GM23338 (cell line): ENCODE results near the gene ELMO3. TPM values are rescaled to one million over a fixed set of nuclear protein-coding genes. Genes with fewer than 3 reads are reported as not detected.

Experiments
- ATAC-seq: fragments of 200-7000 bp; cut with Tn5 transposase; 3 replicates; pipeline ENCODE4 v1.9.1; 2020
- DNase-seq: peaks from one replicate; pipeline ENCODE4 v3.0.0-alpha.2; 2015; ENCODE audit warnings: low spot score
- H2AFZ ChIP-seq: fragments of 200-600 bp; sonication (generic); 2 replicates; pipeline ENCODE4 v1.8.0; 2016; ENCODE audit warnings: antibody characterized with exemption, mild to moderate bottlenecking, moderate library complexity
- H3F3A ChIP-seq: fragments of 200-600 bp; sonication (generic); replicated peaks from 2 replicates; pipeline ENCODE4 v1.8.0; 2017; ENCODE audit warnings: antibody characterized with exemption, mixed run types, low read depth
- H3K27ac ChIP-seq: fragments of 200-600 bp; sonication (generic); 2 replicates; pipeline ENCODE4 v1.6.1; 2016; ENCODE audit warnings: low read depth
- H3K27me3 ChIP-seq: fragments of 200-600 bp; sonication (generic); 2 replicates; pipeline ENCODE4 v1.8.0; 2016; ENCODE audit warnings: mild to moderate bottlenecking, mixed run types, moderate library complexity; ENCODE audit not compliant: insufficient read depth
- H3K36me3 ChIP-seq: fragments of 200-600 bp; sonication (generic); 2 replicates; pipeline ENCODE4 v1.8.0; 2016; ENCODE audit warnings: mild to moderate bottlenecking; ENCODE audit not compliant: insufficient read depth
- H3K4me1 ChIP-seq: fragments of 200-600 bp; sonication (generic); 2 replicates; pipeline ENCODE4 v1.8.0; 2016; ENCODE audit warnings: mild to moderate bottlenecking, moderate library complexity; ENCODE audit not compliant: insufficient read depth
- H3K4me2 ChIP-seq: fragments of 200-600 bp; sonication (generic); 2 replicates; pipeline ENCODE4 v1.7.1; 2017; ENCODE audit warnings: mixed run types
- H3K4me3 ChIP-seq: fragments of 200-600 bp; sonication (generic); 2 replicates; pipeline ENCODE4 v1.6.1; 2016; ENCODE audit warnings: mixed run types
- H3K79me2 ChIP-seq: fragments of 200-600 bp; sonication (generic); replicated peaks from 2 replicates; pipeline ENCODE4 v1.8.0; 2017; ENCODE audit warnings: mild to moderate bottlenecking; ENCODE audit not compliant: insufficient read depth
- H3K9me2 ChIP-seq: fragments of 200-600 bp; sonication (generic); 2 replicates; pipeline ENCODE4 v1.8.0; 2017; ENCODE audit not compliant: insufficient read depth
- H4K20me1 ChIP-seq: fragments of 200-600 bp; sonication (generic); replicated peaks from 2 replicates; pipeline ENCODE4 v1.8.0; 2017; ENCODE audit warnings: mild to moderate bottlenecking; ENCODE audit not compliant: insufficient read depth
- H3K27ac Mint-ChIP-seq: 2 replicates; pipeline ENCODE4 v1.8.0; 2020; ENCODE audit warnings: inconsistent platforms, mild to moderate bottlenecking, moderate library complexity, mixed read lengths
- H3K27me3 Mint-ChIP-seq: 3 replicates; pipeline ENCODE4 v1.8.0; 2022; ENCODE audit warnings: low read depth, mild to moderate bottlenecking, moderate library complexity, mixed read lengths, inconsistent platforms; ENCODE audit not compliant: insufficient read depth, poor library complexity
- H3K36me3 Mint-ChIP-seq: 3 replicates; pipeline ENCODE4 v1.8.0; 2021; ENCODE audit warnings: low read depth, mild to moderate bottlenecking, inconsistent platforms, moderate library complexity, mixed read lengths
- H3K4me1 Mint-ChIP-seq: 3 replicates; pipeline ENCODE4 v1.8.0; 2020; ENCODE audit warnings: mild to moderate bottlenecking, inconsistent platforms, mixed read lengths
- H3K4me3 Mint-ChIP-seq: 3 replicates; pipeline ENCODE4 v1.8.0; 2021; ENCODE audit warnings: moderate library complexity, mild to moderate bottlenecking, inconsistent platforms, mixed read lengths
- H3K9me3 Mint-ChIP-seq: 3 replicates; pipeline ENCODE4 v1.8.0; 2020; ENCODE audit warnings: moderate library complexity, mild to moderate bottlenecking, inconsistent platforms, mixed read lengths
- CREB1 ChIP-seq: fragments of 250-450 bp; sonication (Bioruptor Pico); IDR thresholded peaks from 2 replicates; pipeline ENCODE4 v1.5.0; 2020; ENCODE audit warnings: low read depth, mild to moderate bottlenecking, moderate library complexity
- CTCF ChIP-seq, 2 experiments: fragments of 200-600 bp in 1 of 2; sonication (generic) in 1 of 2; conservative IDR thresholded peaks; 2 replicates each; pipeline versions ENCODE4 v1.5.1 to v1.6.1; 2016 to 2017; ENCODE audit warnings: antibody characterized with exemption in 2 of 2, low read depth in 2 of 2, mild to moderate bottlenecking in 2 of 2, moderate library complexity in 1 of 2
- ETS1 ChIP-seq: IDR thresholded peaks from 2 replicates; pipeline ENCODE4 v1.6.1; 2016; ENCODE audit warnings: antibody characterized with exemption
- EZH2 ChIP-seq: fragments of 200-600 bp; sonication (generic); IDR thresholded peaks from one replicate; pipeline ENCODE4 v1.8.0; 2017; ENCODE audit warnings: antibody characterized with exemption, mild to moderate bottlenecking, low read depth; ENCODE audit not compliant: unreplicated experiment
- EZH2phosphoT487 ChIP-seq: fragments of 200-600 bp; sonication (generic); IDR thresholded peaks from one replicate; pipeline ENCODE4 v1.8.1; 2018; ENCODE audit warnings: antibody characterized with exemption; ENCODE audit not compliant: unreplicated experiment
- POLR2AphosphoS5 ChIP-seq: IDR thresholded peaks from 2 replicates; pipeline ENCODE4 v1.6.1; 2016; ENCODE audit warnings: antibody characterized with exemption, low read depth
- REST ChIP-seq: IDR thresholded peaks from one replicate; pipeline ENCODE4 v1.6.1; 2018; ENCODE audit warnings: antibody characterized with exemption; ENCODE audit not compliant: unreplicated experiment
- STAT1 ChIP-seq: IDR thresholded peaks from one replicate; pipeline ENCODE4 v1.6.1; 2016; ENCODE audit warnings: antibody characterized with exemption; ENCODE audit not compliant: unreplicated experiment
- ZNF114 ChIP-seq: fragments of 250-450 bp; sonication (Bioruptor Pico); IDR thresholded peaks from 2 replicates; pipeline ENCODE4 v1.5.0; 2020; ENCODE audit warnings: mild to moderate bottlenecking, moderate library complexity
- ZNF331 ChIP-seq: fragments of 250-450 bp; sonication (Bioruptor Pico); IDR thresholded peaks from 2 replicates; pipeline ENCODE4 v1.5.0; 2020; ENCODE audit warnings: low read depth, mild to moderate bottlenecking, moderate library complexity
- ZNF462 ChIP-seq: fragments of 250-450 bp; sonication (Bioruptor Pico); IDR thresholded peaks from 2 replicates; pipeline ENCODE4 v1.5.0; 2020; ENCODE audit warnings: mild to moderate bottlenecking, moderate library complexity
- long read RNA-seq: library from polyadenylated mRNA; unstranded; transcript quantifications from one replicate; pipeline ENCODE4 v2.0.0, GENCODE V29; 2020; ENCODE audit not compliant: unreplicated experiment
- polyA plus RNA-seq: library from polyadenylated mRNA; unstranded; fragments of >200 nt; fragmentation: Nextera tagmentation; extraction: Ambion mirVana; gene quantifications from 2 replicates; pipeline ENCODE4 v1.2.1, GENCODE V29; 2016
- total RNA-seq: library from RNA; depleted of rRNA; stranded (reverse); fragments of >200 nt; shearing (Covaris generic); gene quantifications from 2 replicates; pipeline ENCODE4 v1.2.3, GENCODE V29; 2014; rRNA removed

Gene ELMO3
- total RNA-seq (16.2 and 18.3 TPM in 2 replicates), polyA plus RNA-seq (4.5 and 4.7 TPM in 2 replicates)
- long read RNA-seq, partial matches to known transcripts, result 1 of 2 reads
- long read RNA-seq, other reads (novel, unspliced or antisense), result 0 of 2 reads

GRCh38 chr16:67199011-67199807, at the start of gene ELMO3:
ELMO3 (plus strand) TSS chr16:67199131; CDS start chr16:67199327, 196 bp downstream.
- Histone ChIP-seq H4K20me1 (peaks cover 9% of the 10 kb centered on the region; the same call in 1 of the 2 replicates), H3K4me2 (peak within 1 kb of the TSS; percentile 92), H3K27ac (peak within 1 kb of the TSS; percentile 78), H3K36me3 (peaks cover 20% of the 10 kb centered on the region; the same call in 1 of the 2 replicates), H3K4me3 (peak within 1 kb of the TSS; percentile 79), H3K4me1 (peaks cover 9% of the 10 kb centered on the region), H3K9me2 (no peaks in the 10 kb centered on the region), H3K79me2 (no peaks in the 10 kb centered on the region), H3F3A (peaks cover 18% of the 10 kb centered on the region; the same call in 1 of the 2 replicates), H2AFZ (peak within 1 kb of the TSS; percentile 96), H3K27me3 (no peaks in the 10 kb centered on the region)
- H3K4me3 Mint-ChIP-seq, result peak within 1 kb of the TSS; percentile 86
- DNase-seq (peak; percentile 89), ATAC-seq (peak; percentile 87)
- TF ChIP-seq STAT1 (no peak), REST (peak; percentile 44), ETS1 (no peak), EZH2phosphoT487 (no peak), ZNF114 (CRISPR knock-in tag) (no peak), ZNF331 (CRISPR knock-in tag) (no peak), CTCF (conservative IDR thresholded peaks at IDR 0.05; ENCODE audit: low read depth in 2 of 2) (peak; percentile 52 to 89), CREB1 (peak; percentile 55), EZH2 (no peak), POLR2AphosphoS5 (peak; percentile 61), ZNF462 (CRISPR knock-in tag) (no peak)
- H3K36me3 Mint-ChIP-seq, result peaks cover 41% of the 10 kb centered on the region
- peaks cover 16% of the 10 kb centered on the region for H3K27me3 Mint-ChIP-seq
- no peaks in the 10 kb centered on the region for H3K9me3 Mint-ChIP-seq
- H3K4me1 Mint-ChIP-seq, result peaks cover 6% of the 10 kb centered on the region
- peak within 1 kb of the TSS; percentile 83 for H3K27ac Mint-ChIP-seq
